HG02852 (cell line): ENCODE measurements around the gene SRL.
"Not testable (repeated sequence)": the region's sequence is repeated elsewhere in the genome, so short reads cannot be mapped to it uniquely, and the experiment has no call there.

Experiments
- ATAC-seq: cut with Tn5 transposase; IDR thresholded peaks from one replicate; pipeline ENCODE4 v1.9.1; 2021; ENCODE audit warnings: mild to moderate bottlenecking, moderate library complexity; ENCODE audit not compliant: unreplicated experiment

SRL gene

DNA sequence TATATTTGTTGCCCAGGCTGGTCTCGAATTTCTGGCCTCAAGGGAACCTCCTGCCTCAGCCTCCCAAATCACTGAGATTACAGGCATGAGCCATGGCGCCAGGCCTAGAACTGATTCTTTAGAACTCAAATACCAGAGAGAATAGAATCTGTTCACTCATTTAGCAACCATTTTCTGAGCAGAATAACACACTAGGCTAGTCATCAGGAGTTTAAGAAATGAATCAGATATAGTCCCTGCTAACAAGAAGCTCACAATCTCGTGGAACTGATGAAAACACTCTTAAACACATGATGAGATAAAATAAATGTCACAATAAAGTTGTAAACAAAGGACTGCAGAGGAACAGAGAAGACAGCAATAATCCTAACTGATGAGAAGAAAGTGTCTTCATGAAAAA, 69.8 kb downstream of the SRL start:
- no peak for ATAC-seq

DNA sequence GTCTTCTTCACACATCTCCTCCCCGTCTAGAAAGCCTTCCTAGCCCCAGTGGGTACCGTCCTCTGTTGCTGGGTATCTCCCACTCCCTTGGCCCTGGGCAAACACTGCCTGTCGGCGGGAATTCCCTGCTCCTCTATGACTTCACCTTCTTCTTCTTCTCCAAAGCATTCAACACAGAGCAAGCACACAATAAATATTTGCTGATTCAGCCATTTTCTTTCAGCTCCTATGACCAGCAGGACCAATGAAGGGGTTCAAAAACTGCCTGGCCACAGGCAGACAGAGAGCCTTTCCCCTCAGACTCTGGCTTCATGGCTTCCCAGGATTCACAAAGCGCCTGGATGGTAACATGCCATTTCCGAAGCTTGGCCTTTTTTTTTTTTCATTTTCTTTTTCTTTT, 72.5 kb downstream of the SRL start:
- ATAC-seq, result no peak

DNA sequence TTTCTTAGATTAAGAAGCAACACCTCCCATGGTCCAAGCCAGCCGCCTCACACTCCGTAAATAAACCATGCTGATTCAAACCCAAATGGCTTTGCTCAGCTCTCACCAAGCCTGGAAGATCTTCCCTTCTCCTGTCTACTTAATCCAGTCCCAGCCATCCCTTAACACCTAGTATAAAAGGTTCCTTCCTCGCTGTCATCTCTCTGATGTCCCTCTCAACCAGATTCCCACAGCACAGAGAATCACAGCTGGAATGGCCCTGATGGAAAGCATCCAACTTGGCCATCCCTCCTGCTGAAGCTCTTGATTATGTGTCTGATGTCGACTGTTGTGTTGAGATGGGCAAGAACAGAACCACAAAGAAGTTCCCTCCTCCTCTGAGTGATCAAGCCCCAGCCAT, 75.1 kb downstream of the SRL start:
- ATAC-seq, result no peak

DNA sequence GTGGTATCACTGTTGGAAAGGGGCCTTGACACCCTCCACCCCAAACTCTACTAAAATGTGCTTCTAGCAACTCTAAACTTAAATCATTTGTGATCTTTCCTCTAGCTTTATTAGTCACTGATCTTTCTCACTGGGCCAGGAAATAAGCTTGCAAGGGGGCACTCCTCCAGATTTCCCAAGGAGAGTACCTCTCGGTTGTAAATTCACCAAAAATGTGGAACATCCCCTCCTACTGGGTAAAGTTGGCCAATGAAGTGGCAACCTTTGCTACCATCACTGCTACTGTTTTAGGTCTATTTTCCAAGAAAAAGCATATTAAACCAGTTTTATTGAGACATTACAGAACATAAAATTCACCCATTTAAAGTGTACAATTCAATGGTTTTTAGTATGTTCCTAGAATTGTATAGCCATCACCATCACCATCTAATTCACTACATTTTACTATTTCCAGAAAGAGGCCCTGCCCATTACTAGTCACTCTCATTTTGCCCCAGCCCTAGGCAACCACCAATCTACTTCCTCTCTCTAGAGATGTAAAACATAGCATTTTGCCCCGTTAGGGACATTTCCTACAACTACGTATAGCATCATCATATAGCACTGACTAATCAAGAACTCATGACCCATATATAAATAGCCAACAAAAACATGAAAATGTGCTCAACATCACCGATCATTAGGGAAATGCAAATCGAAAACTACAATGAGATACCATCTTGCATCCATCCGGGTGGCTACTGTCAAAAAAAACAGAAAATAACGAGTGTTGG, 81.0 kb downstream of the SRL start:
- ATAC-seq, result no peak

DNA sequence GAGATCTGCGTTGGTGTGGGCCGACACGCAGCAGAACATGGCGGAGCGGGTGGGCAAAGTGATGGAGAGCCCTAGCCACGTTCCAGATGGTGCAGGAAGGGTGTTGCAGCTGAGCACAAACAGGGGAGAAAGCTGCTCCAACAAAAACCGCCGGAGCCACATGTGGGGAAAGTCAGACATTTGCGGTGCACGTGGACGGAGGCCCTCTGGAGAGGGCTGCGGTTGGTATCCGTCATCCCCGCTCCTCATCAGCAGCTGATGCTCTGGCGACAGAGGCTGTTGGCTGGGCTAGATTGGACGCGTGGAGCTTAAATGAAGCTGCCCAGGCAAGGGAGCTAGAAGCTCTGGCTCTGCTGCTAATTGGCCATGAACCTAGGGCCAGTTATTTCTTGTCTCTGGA, 82.2 kb downstream of the SRL start:
- no peak for ATAC-seq

DNA sequence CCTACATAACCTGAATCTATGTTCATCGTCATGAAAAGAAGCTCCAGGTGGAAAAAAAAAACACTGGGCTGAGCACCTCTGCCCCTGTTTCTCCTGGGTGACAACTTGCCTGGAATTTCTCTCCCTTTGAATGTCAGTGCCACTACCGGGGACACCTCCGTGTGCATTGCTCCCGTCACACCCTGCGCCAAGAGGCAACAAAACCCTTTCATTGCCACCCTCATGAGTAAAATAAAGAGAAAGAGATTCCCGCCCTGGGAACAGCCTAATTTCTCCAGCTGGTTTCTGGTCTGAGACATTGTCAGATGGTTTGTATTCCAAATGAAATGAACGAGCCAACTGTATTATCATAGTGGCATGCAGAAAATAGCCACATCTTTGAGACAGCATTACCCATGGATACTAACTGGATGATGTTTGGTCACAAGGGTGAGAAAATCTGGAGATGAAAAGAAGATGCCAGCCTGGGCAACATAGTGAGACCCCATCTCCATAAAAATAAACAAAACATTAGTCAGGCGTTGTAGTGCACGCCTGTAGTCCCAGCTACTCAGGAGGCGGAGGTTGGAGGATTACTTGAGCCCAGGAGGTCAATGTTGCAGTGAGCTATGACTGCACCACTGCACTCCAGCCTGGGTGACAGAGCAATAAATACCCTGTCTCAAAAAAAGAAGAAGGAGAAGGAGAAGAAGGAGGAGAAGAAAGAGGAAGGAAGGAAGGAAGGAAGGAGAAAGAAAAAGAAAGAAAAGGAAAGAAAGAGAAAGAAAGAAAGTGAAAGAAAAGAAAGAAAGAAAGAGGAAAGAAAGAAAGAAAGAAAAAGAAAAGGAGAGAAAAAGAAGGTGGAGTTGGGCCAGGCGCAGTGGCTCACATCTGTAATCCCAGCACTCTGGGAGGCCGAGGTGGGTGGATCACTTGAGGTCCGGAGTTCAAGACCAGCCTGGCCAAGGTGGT, 83.5 kb downstream of the SRL start:
- no peak for ATAC-seq

DNA sequence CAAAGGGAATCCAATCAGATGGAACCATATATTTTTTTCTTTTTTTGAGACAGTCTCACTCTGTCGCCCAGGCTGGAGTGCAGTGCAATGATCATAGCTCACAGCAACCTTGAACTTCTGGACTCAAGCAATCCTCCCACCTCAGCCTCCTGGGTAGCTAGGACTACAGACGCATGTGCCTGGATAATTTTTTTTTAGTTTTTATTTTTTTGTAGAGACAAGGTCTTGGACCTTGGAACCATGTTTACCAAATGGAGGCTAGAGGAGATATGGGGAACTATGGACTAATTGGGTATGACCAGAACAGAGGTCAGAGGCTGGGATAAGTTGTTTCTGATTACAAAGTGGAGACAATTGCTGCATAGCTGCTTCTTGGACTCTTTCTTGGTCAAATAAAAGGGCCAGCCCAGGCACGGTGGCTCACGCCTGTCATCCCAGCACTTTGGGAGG, 84.5 kb downstream of the SRL start:
- no peak for ATAC-seq

DNA sequence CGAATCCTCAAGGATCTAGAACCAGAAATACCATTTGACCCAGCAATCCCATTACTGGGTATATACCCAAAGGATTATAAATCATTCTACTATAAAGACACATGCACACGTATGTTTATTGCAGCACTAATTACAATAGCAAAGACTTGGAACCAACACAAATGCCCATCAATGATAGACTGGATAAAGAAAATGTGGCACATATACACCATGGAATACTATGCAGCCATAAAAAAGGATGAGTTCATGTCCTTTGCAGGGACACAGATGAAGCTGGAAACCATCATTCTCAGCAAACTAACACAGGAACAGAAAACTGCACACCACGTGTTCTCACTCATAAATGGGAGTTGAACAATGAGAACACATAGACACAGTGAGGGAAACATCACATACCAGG, 85.4 kb downstream of the SRL start:
- ATAC-seq, result not testable (repeated sequence)

DNA sequence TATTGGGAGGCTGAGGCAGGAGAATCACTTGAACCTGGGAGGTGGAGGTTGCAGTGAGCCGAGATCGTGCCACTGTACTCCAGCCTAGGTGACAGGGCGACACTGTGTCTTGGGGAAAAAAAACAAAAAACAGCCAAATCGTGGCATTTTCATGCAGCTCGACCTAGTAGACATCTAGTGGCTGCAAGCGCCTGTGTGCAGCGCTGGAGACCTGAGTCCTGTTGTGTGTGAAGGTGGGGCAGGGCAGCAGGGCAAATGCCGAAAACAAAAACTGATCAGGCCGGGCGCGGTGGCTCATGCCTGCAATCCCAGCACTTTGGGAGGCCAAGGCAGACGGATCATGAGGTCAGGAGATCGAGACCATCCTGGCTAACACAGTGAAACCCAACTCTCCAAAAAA, 88.5 kb downstream of the SRL start:
- ATAC-seq, result not testable (repeated sequence)

DNA sequence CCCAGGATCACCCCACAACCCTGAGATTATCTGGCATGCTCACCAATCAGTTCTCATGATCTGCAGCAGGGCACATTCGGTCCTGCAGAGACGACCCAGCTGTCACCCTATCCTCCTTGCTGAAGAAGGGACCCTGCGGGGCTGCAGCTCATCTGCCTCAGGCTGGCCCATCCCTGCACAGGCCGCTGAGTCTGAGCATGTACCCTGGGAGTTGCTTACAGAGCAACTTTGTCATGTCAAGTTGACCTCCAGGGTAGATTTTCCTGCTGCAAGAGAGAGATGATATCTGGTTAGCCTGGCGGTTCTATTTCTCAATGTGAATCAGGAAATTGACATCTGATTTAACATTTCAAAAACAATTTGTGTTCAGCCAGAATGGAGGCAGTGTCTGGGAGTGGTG, 89.6 kb downstream of the SRL start:
- no peak for ATAC-seq

DNA sequence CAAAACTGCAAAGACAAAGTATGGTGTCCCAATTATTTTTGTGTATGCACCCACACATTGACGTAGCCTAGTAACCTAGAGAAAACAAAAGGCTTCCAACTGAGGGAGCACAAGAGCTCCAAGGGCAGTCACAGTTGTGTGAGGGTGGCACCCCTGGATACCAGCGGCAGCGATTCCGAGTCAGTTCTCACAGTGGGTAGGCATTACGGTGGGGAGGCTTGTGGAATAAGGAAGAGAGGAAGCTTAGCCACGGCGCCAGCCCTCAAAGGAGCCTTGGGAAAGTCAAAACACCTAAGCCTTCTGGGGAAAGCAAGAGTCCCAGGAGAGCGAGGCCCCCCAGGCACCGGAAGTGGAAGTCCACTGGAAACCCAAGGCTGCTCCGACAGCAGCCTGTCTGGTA, 94.6 kb downstream of the SRL start:
- ATAC-seq, result no peak

DNA sequence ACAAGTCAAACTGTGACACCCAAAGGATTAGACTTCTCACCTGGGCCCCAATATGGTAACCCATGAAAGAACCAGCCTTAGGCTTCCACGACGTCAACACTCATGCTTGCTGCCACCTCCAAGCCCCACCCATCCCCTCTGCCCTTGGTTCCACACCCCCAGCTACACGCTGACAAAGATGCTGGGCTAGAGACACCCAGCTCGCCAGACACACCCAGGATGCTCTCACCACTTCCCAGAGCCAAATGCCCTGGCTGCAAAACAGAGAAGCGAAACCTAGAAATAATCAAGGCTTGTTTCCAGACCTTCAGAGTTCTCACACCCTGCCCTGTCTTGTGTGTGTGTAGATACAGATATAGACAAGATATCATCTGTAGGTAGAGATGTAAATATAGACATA, 99.6 kb downstream of the SRL start:
- no peak for ATAC-seq

DNA sequence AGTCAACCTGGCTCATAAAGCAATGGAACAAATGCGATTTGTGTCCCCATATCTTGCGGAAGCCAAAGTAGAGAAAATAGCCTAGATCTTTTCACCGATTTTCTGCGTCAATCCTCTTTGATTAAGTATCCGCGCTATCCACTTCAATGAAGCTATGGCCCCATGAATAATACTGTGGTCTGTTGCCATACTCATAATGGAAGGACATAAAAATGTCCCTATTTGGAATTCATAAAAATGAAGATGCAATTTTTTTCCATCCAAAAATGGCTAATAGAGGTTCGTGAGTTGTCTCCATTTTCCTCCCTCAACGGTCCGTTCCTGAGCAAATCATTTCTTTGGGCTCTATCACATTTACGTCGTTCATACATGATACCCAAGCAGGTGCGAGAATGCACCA, 100.3 kb downstream of the SRL start:
- ATAC-seq, result no peak

DNA sequence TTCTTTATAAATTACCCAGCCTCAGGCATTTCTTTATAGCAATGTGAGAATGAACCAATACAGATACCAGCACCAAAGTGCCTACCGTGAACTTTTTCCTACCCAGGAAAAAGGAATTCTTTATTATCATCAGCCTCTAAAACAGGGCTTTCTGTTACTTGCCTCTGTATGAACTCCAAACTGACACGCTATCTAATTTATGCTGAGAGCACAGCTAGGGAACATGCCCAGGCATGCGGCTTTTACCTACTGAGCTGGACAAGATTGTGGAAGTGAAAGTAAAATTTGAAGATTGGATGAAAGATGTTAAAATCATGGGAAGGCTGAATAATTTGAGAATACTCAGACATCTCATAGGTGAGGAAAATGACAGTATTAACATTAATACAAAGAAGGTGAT, 101.2 kb downstream of the SRL start:
- no peak for ATAC-seq

DNA sequence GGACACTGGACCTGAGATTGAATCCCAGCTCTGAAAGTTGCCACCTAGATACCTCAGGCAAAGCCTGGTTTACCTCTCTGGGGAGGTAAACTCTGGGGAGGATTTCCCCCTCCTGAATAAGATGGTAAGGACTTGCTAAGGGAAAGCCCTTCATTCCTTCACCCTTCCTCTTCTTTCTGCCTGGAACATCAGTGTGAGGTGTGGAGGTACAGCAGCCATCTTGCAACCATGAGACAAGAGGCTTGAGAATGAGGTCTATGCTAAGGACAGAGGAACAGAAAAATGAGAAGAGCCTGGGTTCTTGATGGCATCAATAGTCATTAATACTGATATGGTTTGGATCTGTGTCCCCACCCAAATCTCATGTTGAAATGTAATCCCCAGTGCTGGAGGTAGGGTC, 101.9 kb downstream of the SRL start:
- no peak for ATAC-seq
